ENCODE measurements around the gene MYO7A. TPM values are rescaled to one million over a fixed set of nuclear protein-coding genes. Genes with fewer than 3 reads are reported as not detected.

MYO7A gene
- total RNA-seq, 1 donor from 2014 or later, result 5.5 TPM

GRCh38 chr11:77118971-77119370, 9.1 kb upstream of the MYO7A start:
- peak; percentile 39 for DNase-seq
- intact Hi-C loops (cut with DNase I), result no loop called here
- ATAC-seq, result no peak
- Histone ChIP-seq H3K4me1 (no peaks in the 10 kb centered on the region), H3K9me3 (no peaks in the 10 kb centered on the region), H3K4me3 (no peak overlapping the region), H3K27me3 (ENCODE audit: low read depth) (no peaks in the 10 kb centered on the region), H3K36me3 (peaks cover 8% of the 10 kb centered on the region), H3K27ac (no peak overlapping the region)
- TF ChIP-seq CTCF (IDR thresholded peaks at IDR 0.05), result no peak

- no peaks in the 10 kb centered on the region for H3K27me3 ChIP-seq (ENCODE audit: low read depth)
- no peaks in the 10 kb centered on the region for H3K4me1 ChIP-seq
- intact Hi-C loops (cut with DNase I), result no loop called here
- DNase-seq (no peak), ATAC-seq (no peak)
- no peaks in the 10 kb centered on the region for H3K9me3 ChIP-seq
- peaks cover 8% of the 10 kb centered on the region for H3K36me3 ChIP-seq
- H3K27ac ChIP-seq, result no peak overlapping the region
- no peak for TF ChIP-seq CTCF (IDR thresholded peaks at IDR 0.05)
- H3K4me3 ChIP-seq, result no peak overlapping the region
These were observed 8.5 kb upstream of the MYO7A start for GRCh38 chr11:77119531-77119936.

- no peaks in the 10 kb centered on the region for H3K9me3 ChIP-seq
- no peak for TF ChIP-seq CTCF (IDR thresholded peaks at IDR 0.05)
- ATAC-seq (no peak), DNase-seq (no peak)
- no peaks in the 10 kb centered on the region for H3K4me1 ChIP-seq
- H3K36me3 ChIP-seq, result peaks cover 8% of the 10 kb centered on the region
- intact Hi-C loops (cut with DNase I), result no loop called here
- no peaks in the 10 kb centered on the region for H3K27me3 ChIP-seq (ENCODE audit: low read depth)
- H3K4me3 ChIP-seq, result no peak overlapping the region
- H3K27ac ChIP-seq, result no peak overlapping the region
These were observed 7.5 kb upstream of the MYO7A start for GRCh38 chr11:77120571-77120970.

- intact Hi-C loops (cut with DNase I), result no loop called here
- peaks cover 8% of the 10 kb centered on the region for H3K36me3 ChIP-seq
These were observed 6.9 kb upstream of the MYO7A start for GRCh38 chr11:77121096-77121640.

GRCh38 chr11:77121876-77122575, 6.0 kb upstream of the MYO7A start:
- DNase-seq, result no peak
- no peaks in the 10 kb centered on the region for H3K9me3 ChIP-seq
- peaks cover 8% of the 10 kb centered on the region for H3K36me3 ChIP-seq
- no peaks in the 10 kb centered on the region for H3K27me3 ChIP-seq (ENCODE audit: low read depth)
- H3K4me1 ChIP-seq, result peaks cover 3% of the 10 kb centered on the region
- intact Hi-C loops (cut with DNase I), result no loop called here
- H3K27ac ChIP-seq, result no peak overlapping the region
- H3K4me3 ChIP-seq, result no peak overlapping the region
- no peak for ATAC-seq
- TF ChIP-seq CTCF (IDR thresholded peaks at IDR 0.05), result no peak

More at GRCh38 chr11:77121096-77121640, 6.9 kb upstream of the MYO7A start:
- H3K27ac ChIP-seq, result no peak overlapping the region
- H3K4me3 ChIP-seq, result no peak overlapping the region
- no peaks in the 10 kb centered on the region for H3K9me3 ChIP-seq
- no peak for DNase-seq
- no peak for ATAC-seq
- H3K4me1 ChIP-seq, result no peaks in the 10 kb centered on the region
- no peaks in the 10 kb centered on the region for H3K27me3 ChIP-seq (ENCODE audit: low read depth)
- TF ChIP-seq CTCF (IDR thresholded peaks at IDR 0.05), result no peak
